ENCODE data around the gene ALDH5A1.

The ALDH5A1 gene

GRCh38 chr6:24469811-24470210 is 25.0 kb upstream of the ALDH5A1 start:
- no peak overlapping the region for H3K4me3 ChIP-seq (replicated peaks; ENCODE audit: low read depth, low read length)
- no peak for DNase-seq (ENCODE audit: low read depth)
- TF ChIP-seq, protein P1, sequence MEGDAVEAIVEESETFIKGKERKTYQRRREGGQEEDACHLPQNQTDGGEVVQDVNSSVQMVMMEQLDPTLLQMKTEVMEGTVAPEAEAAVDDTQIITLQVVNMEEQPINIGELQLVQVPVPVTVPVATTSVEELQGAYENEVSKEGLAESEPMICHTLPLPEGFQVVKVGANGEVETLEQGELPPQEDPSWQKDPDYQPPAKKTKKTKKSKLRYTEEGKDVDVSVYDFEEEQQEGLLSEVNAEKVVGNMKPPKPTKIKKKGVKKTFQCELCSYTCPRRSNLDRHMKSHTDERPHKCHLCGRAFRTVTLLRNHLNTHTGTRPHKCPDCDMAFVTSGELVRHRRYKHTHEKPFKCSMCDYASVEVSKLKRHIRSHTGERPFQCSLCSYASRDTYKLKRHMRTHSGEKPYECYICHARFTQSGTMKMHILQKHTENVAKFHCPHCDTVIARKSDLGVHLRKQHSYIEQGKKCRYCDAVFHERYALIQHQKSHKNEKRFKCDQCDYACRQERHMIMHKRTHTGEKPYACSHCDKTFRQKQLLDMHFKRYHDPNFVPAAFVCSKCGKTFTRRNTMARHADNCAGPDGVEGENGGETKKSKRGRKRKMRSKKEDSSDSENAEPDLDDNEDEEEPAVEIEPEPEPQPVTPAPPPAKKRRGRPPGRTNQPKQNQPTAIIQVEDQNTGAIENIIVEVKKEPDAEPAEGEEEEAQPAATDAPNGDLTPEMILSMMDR (IDR thresholded peaks at IDR 0.05; ENCODE audit: low read length, missing control alignments) = no peak

- DNase-seq (ENCODE audit: low read depth) = no peak
- no peak overlapping the region for H3K4me3 ChIP-seq (replicated peaks; ENCODE audit: low read depth, low read length)
- TF ChIP-seq, protein P1 (IDR thresholded peaks at IDR 0.05; ENCODE audit: low read length, missing control alignments) = no peak
These were observed 22.6 kb upstream of the ALDH5A1 start for GRCh38 chr6:24472181-24472580.

GRCh38 chr6:24476631-24477030 is 18.1 kb upstream of the ALDH5A1 start:
- H3K4me3 ChIP-seq (replicated peaks; ENCODE audit: low read depth, low read length) = no peak overlapping the region
- DNase-seq (ENCODE audit: low read depth) = no peak
- TF ChIP-seq, protein P1 (IDR thresholded peaks at IDR 0.05; ENCODE audit: low read length, missing control alignments) = no peak

DNA sequence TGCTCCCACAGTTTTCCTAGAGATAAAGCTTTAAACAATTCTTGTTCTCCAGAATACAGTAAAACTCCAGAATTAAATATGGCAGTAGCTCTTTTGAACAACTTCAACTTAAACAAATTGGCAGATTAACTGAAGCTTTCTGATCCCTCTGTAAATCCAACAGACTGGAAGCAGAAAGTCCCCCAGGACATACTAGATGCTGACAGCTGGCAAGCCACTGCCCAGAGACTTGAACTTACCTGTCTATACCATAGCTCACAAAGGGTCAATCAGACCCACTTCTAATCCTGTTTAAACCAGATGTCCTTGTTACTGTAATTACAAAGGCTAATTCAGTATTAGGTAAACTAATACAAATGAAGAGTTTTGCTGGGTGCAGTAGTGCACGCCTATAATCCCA is 17.7 kb upstream of the ALDH5A1 start:
- no peak for DNase-seq (ENCODE audit: low read depth)
- no peak overlapping the region for H3K4me3 ChIP-seq (replicated peaks; ENCODE audit: low read depth, low read length)
- TF ChIP-seq, protein P1 (IDR thresholded peaks at IDR 0.05; ENCODE audit: low read length, missing control alignments) = no peak

DNA sequence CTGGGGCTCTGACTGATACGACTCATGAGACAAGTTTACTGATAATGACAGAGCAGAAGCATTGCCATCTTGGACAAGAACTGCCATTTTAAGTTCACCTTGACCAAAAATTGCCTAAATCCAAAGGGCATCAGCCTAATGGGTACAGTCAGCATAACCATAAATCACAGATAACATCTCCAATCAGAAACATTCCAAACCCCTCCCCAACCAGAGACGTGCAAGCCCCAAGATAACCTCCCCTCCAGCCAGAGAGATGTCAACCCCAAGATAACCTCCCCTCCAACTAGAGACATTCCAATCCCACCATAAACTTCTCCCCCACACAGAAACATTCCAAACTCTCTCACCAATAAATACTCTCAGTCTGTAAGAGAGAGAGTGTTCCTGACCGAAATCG is 15.9 kb upstream of the ALDH5A1 start:
- no peak for DNase-seq (ENCODE audit: low read depth)
- no peak overlapping the region for H3K4me3 ChIP-seq (replicated peaks; ENCODE audit: low read depth, low read length)
- TF ChIP-seq, protein P1 (IDR thresholded peaks at IDR 0.05; ENCODE audit: low read length, missing control alignments) = no peak

DNA sequence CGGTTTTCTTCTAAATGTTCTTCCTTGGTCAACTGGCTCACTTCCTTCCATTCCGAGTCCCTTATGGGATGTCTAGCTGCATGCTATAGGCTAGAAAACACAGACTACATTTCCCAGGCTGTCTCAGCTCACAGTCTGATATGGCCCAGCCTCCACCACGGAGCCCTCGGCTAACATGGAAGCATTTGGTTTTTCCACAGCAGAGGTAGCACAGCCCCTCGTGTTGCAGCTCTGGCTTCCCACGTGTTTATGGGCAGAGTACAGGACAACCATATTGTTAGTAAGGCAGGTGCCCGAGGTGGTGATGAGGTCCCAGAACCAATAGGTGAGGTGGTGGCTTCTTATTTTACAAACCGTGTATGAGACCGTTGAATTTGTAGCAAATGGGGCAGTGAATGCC is 14.1 kb upstream of the ALDH5A1 start:
- TF ChIP-seq, protein P1 (IDR thresholded peaks at IDR 0.05; ENCODE audit: low read length, missing control alignments) = no peak

DNA sequence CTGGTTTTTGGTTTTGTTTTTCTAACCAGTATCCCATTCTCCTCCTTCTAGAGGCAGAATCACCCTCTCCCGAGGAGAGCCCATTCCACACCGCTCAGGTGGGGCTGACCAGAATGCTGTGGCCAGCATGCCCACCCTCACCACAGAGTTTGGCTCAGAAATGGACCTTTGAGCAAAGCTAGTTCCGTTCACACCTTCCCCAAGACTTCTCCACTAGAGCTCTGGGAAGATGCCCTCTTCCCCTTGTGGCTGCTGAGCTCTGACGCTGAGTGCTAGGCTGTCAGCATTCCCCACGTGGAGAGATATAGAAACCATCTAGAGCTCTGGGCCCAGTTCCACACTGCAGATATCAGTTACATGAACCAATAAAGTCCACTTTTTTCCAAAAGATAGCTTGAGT is 13.3 kb upstream of the ALDH5A1 start:
- no peak for DNase-seq (ENCODE audit: low read depth)
- H3K4me3 ChIP-seq (replicated peaks; ENCODE audit: low read depth, low read length) = no peak overlapping the region
- TF ChIP-seq, protein P1 (IDR thresholded peaks at IDR 0.05; ENCODE audit: low read length, missing control alignments) = no peak

More for the DNA sequence above, 14.1 kb upstream of the ALDH5A1 start:
- no peak for DNase-seq (ENCODE audit: low read depth)
- no peak overlapping the region for H3K4me3 ChIP-seq (replicated peaks; ENCODE audit: low read depth, low read length)

All from fibroblast of pulmonary artery (primary cell).